ENCODE results near the gene MLLT6. TPM values are rescaled to one million over a fixed set of nuclear protein-coding genes. Genes with fewer than 3 reads are reported as not detected.
A peak's percentile ranks its signal among the peaks of the same experiment; 100 is the strongest.

Gene MLLT6
- total and polyA plus RNA-seq, 2 of the 13 experiments (the other 11 are each of a cell fraction or from before 2014, with no cell fraction given): 50.7 to 69.5 TPM

DNA sequence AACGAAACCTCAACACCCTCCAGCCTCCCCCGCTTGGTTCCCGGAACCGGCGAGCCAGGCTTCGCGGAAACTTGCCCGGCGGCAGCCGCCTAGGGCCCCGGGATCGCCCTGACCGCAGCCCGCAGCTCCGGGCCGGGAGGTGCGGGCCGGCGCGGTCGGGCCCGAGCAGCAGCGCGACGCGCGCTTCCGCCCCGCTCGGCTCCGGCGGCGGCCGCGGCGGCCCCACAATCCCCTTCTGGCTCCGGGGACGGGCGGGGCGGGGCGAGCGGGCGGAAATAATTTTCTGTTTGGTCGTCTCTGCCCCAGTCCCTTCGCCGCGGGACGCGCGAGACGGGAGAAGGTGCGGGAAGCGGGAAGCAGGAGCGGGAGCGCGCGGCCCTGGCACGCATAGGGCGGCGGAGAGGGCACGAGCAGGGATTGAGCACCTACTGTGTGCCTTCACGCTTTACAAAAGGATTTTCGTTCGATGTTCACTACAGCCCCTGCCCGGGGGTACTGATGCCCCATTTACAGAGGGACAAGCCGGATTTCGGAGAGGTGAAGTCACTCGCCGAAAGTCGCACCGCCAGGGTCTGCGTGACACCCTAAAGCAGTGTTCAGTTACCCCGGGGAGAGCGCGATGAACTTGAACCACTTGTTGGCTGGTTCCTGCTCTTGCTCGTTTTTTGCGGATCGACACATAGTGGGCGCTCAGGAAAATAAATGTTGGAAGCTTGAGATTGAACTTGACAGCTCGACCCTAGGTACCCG, 2.7 kb upstream of the MLLT6 start (continued):
- TF ChIP-seq HES4 (CRISPR knock-in tag; IDR thresholded peaks at IDR 0.05; ENCODE audit: borderline replicate concordance) (no peak), NFAT5 (CRISPR knock-in tag; IDR thresholded peaks at IDR 0.05) (peak; percentile 78), GATAD2A (CRISPR knock-in tag; IDR thresholded peaks at IDR 0.05) (peak; percentile 53; the same call in 1 of the 2 replicates), DNMT1 (CRISPR knock-in tag; IDR thresholded peaks at IDR 0.05) (0 out of 2 replicates have a peak, but pooled peaks have one; percentile 6), TARDBP (CRISPR knock-in tag; IDR thresholded peaks at IDR 0.05) (no peak; the same call in 1 of the 2 replicates), IRX3 (CRISPR knock-in tag; IDR thresholded peaks at IDR 0.05; ENCODE audit: borderline replicate concordance, low read depth) (no peak; the same call in 1 of the 2 replicates), FOSL2 (CRISPR knock-in tag; IDR thresholded peaks at IDR 0.05) (peak; percentile 29; the same call in 1 of the 2 replicates), ZNF644 (CRISPR knock-in tag; IDR thresholded peaks at IDR 0.05; ENCODE audit: low read depth) (no peak), HHEX (CRISPR knock-in tag; IDR thresholded peaks at IDR 0.05) (no peak), ZNF557 (CRISPR knock-in tag; IDR thresholded peaks at IDR 0.05) (0 out of 2 replicates have a peak, but pooled peaks have one; percentile 8), REXO4 (CRISPR knock-in tag; IDR thresholded peaks at IDR 0.05; ENCODE audit: borderline replicate concordance) (0 out of 2 replicates have a peak, but pooled peaks have one; percentile 21), PPARG (CRISPR knock-in tag; conservative IDR thresholded peaks at IDR 0.05) (peak; percentile 59), CCAR2 (optimal IDR thresholded peaks at IDR 0.05; ENCODE audit: low read depth, low read length) (no peak), ZNF780A (CRISPR knock-in tag; IDR thresholded peaks at IDR 0.05) (peak; percentile 81; the same call in 1 of the 2 replicates), ZNF343 (CRISPR knock-in tag; IDR thresholded peaks at IDR 0.05) (peak; percentile 56; the same call in 1 of the 2 replicates), ZBTB46 (CRISPR knock-in tag; IDR thresholded peaks at IDR 0.05; ENCODE audit: borderline replicate concordance) (no peak), HDAC2 (CRISPR knock-in tag; IDR thresholded peaks at IDR 0.05) (no peak; the same call in 1 of the 2 replicates), ELF4 (CRISPR knock-in tag; IDR thresholded peaks at IDR 0.05; ENCODE audit: borderline replicate concordance) (no peak)
- TF ChIP-seq, protein P1, sequence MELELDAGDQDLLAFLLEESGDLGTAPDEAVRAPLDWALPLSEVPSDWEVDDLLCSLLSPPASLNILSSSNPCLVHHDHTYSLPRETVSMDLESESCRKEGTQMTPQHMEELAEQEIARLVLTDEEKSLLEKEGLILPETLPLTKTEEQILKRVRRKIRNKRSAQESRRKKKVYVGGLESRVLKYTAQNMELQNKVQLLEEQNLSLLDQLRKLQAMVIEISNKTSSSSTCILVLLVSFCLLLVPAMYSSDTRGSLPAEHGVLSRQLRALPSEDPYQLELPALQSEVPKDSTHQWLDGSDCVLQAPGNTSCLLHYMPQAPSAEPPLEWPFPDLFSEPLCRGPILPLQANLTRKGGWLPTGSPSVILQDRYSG (CRISPR knock-in tag; IDR thresholded peaks at IDR 0.05): no peak
- TF ChIP-seq, protein P2, sequence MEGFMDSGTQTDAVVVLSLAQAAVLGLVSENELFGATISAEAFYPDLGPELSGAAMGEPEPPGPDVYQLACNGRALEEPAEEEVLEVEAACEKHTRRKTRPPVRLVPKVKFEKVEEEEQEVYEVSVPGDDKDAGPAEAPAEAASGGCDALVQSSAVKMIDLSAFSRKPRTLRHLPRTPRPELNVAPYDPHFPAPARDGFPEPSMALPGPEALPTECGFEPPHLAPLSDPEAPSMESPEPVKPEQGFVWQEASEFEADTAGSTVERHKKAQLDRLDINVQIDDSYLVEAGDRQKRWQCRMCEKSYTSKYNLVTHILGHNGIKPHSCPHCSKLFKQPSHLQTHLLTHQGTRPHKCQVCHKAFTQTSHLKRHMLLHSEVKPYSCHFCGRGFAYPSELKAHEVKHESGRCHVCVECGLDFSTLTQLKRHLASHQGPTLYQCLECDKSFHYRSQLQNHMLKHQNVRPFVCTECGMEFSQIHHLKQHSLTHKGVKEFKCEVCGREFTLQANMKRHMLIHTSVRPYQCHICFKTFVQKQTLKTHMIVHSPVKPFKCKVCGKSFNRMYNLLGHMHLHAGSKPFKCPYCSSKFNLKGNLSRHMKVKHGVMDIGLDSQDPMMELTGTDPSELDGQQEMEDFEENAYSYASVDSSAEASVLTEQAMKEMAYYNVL (CRISPR knock-in tag; IDR thresholded peaks at IDR 0.05; ENCODE audit: borderline replicate concordance): peak; percentile 22; the same call in 1 of the 2 replicates

Data from HepG2 (cell line).